Stimulated activated CD4-positive, alpha-beta T cell treated with anti-CD3 and anti-CD28 coated beads, Interleukin-1b, Interleukin-23, amount 100 ng/mL, for 4 hours (primary cell): Measurements from ENCODE around the gene FMNL1.
"Not testable (repeated sequence)": the region's sequence is repeated elsewhere in the genome, so short reads cannot be mapped to it uniquely, and the experiment has no call there.

ENCODE experiments used
- DNase-seq, 2 donors: peaks; one replicate each; pipeline ENCODE4 v3.0.0-alpha.2; 2020; ENCODE audit warnings: low read depth in 2 of 2

FMNL1 gene

GRCh38 chr17:45235416-45236281 is 14.0 kb downstream of the FMNL1 start:
- DNase-seq = peak; percentile 75 to 80

DNA sequence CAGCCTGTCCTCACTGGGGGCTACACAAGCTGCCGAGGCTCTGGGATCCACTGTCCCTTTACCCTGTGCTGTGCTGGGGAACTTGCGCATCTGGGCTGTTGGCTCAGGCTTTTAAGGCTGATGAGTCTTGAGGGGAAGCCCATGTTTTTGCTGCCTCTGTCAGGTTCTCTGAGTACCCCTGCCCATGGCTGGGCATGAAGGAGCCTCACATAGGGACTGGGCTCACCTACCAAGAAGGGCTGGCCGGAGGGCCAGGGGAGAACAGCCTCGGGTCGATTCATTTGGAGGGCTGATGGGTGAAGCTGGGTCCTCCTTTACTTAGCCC is 14.6 kb downstream of the FMNL1 start:
- no peak for DNase-seq

GRCh38 chr17:45237686-45238085 is 16.0 kb downstream of the FMNL1 start:
- DNase-seq = no peak

- DNase-seq = no peak
Observed at GRCh38 chr17:45238155-45238774, 16.6 kb downstream of the FMNL1 start.

DNA sequence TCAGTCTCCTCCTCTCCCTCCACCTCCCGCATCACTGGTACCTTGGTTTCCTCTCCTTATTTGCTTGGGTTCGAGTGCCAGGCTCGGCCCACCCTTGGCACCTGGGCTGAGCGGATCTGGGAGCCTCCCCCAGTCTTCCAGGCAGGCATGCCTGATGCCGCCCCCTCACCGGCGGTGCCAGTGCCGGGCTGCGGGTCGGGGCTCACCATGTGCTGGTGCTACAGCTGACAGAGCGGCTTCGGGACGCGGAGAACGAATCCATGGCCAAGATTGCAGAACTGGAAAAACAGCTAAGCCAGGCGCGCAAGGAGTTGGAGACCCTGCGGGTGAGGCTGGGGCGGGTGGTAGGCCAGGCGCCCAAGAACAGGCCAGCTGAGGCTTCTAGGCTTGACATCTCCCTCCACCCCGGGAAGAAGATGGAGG is 19.2 kb downstream of the FMNL1 start:
- no peak for DNase-seq

GRCh38 chr17:45241328-45242028 is 19.8 kb downstream of the FMNL1 start:
- DNase-seq = no peak

- no peak for DNase-seq
Observed at GRCh38 chr17:45242029-45242414, 20.3 kb downstream of the FMNL1 start.

DNA sequence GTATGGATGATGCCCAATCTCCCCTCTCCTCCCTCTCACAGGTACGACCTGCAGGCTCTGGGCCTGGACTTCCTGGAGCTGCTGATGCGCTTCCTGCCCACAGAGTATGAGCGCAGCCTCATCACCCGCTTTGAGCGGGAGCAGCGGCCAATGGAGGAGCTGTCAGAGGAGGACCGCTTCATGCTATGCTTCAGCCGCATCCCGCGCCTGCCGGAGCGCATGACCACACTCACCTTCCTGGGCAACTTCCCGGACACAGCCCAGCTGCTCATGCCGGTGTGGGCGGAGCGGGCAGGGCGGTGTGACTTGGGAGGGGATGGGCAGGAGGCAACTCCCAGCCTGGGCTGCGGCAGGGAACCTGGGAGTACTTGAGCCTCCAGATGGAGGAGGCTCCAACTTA is 22.1 kb downstream of the FMNL1 start:
- no peak for DNase-seq

GRCh38 chr17:45244725-45245656 is 23.3 kb downstream of the FMNL1 start:
- DNase-seq = no peak

DNA sequence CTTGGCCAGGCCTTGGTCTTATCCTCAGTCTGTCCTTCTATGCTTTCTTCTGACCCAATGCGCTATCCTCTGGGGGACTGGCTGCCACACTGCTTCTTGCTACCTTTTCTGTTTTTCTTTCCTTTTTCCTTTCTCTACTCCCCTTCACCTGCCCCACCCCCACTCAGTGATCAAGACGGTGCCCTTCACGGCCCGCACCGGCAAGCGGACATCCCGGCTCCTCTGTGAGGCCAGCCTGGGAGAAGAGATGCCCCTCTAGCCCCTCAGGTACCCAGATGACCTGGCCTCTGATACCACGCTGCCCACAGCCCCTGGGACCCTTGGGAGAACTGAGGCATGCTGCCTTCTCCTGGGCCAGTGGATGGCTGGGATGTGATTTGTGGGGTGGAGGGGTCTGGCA is 24.7 kb downstream of the FMNL1 start:
- DNase-seq = no peak

DNA sequence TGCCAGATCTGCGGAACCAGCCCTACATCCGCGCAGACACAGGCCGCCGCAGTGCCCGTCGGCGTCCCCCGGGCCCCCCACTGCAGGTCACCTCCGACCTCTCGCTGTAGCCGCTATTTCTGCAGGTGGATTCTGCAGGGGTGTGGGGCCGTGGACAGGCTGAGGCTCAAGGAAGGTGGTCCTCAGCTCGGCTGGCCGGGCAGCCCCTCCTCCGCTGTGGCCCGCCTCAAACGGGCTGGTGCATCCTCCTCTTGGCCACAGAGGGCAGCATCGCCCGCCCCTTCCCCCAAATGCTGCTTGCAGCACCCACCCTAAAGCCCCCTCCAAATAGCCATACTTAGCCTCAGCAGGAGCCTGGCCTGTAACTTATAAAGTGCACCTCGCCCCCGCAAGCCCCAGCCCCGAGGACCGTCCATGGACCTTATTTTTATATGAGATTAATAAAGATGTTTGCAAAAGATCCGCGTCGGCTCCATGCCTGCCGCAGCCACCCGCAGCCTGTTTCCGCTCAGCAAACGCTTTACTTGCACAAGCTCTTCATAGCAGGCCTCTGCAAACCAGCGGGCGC is 25.3 kb downstream of the FMNL1 start:
- DNase-seq = no peak

GRCh38 chr17:45247429-45248131 is 25.9 kb downstream of the FMNL1 start:
- peak; percentile 90 to 97 for DNase-seq

- peak; percentile 63 to 78 for DNase-seq
Observed at GRCh38 chr17:45248132-45248957, 26.7 kb downstream of the FMNL1 start.

DNA sequence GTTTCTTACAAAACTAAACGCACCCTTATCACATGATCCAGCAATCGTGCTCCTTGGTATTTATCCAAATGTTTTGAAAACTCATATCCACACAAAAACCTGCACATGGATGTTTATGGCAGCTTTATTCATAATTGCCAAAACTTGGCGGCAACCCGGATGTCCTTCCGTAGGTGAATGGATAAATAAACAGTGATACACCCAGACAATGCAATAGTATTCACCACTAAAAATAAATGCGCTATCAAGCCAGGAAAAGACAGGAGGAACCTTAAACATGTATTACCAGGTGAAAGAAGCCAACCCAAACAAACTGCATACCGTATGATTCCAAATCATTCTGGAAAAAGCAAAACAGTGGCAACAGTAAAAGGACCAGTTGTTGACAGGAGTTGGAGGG is 30.2 kb downstream of the FMNL1 start:
- DNase-seq = no peak

- DNase-seq = not testable (repeated sequence)
Observed at GRCh38 chr17:45253237-45253636, 31.6 kb downstream of the FMNL1 start.

GRCh38 chr17:45253879-45254278 is 32.2 kb downstream of the FMNL1 start:
- DNase-seq = no peak

DNA sequence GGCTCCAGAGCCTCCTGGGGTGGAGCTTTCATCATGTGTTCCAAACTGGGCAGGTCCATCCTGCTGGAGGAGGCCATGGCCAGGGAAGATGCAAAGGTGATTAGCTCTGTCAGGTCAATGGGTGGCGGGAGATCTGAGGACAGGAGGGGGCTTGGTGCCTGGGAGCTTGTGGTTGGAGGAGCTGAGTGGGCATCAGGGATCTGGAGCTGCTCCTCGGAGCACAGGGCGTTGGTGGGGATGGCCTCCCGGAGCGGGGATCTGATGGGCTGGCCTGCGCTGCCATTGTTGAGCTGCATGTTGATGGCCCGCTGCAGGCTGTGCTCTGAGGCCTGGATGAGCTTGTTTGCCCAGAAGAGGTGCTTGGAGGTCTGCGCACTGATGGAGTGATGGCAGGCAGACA is 33.7 kb downstream of the FMNL1 start:
- no peak for DNase-seq

GRCh38 chr17:45256114-45256966 is 34.7 kb downstream of the FMNL1 start:
- no peak for DNase-seq

DNA sequence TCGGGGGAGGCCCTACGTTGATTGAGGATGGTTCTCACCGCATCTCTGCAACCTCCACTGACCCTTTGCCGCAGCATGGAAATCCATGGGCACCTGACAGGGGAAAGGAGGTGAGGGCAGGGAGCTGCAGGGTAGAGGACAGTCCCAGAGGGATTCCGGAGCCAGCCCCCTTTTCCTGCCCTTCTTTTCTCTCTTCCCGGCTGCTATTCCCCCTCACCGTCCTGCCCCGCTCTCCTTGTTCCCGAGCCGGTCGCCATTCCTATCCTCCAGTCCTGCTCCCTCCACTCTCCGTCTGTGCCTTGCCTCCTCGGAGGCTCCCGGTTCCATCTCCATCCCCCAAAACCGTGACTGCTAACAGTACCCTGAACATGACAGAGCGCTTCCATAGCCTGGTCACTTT is 35.4 kb downstream of the FMNL1 start:
- no peak for DNase-seq
